UCSD-AML1 (cell line): ENCODE measurements around the gene TYW1B.
"Not testable (repeated sequence)": the region's sequence is repeated elsewhere in the genome, so short reads cannot be mapped to it uniquely, and the experiment has no call there.

Experiments
- DNase-seq: peaks from one replicate; lab custom pipeline; 2025; ENCODE audit not compliant: unreplicated experiment; lab: John Stamatoyannopoulos, UW

The TYW1B gene

GRCh38 chr7:72827839-72828591 lies at the start of gene TYW1B:
TSS of gene TYW1B (minus strand) at chr7:72828200. CDS start at chr7:72828075, 125 bp downstream.
- DNase-seq = peak; percentile 91

- DNase-seq = not testable (repeated sequence)
Observed at GRCh38 chr7:72867591-72867990, 39.6 kb upstream of the TYW1B start.

GRCh38 chr7:72858846-72859400 lies 30.9 kb upstream of the TYW1B start:
- not testable (repeated sequence) for DNase-seq

- DNase-seq = not testable (repeated sequence)
Observed at GRCh38 chr7:72857925-72858324, 29.9 kb upstream of the TYW1B start.

GRCh38 chr7:72855261-72855660 lies 27.3 kb upstream of the TYW1B start:
- not testable (repeated sequence) for DNase-seq

GRCh38 chr7:72852937-72853336 lies 24.9 kb upstream of the TYW1B start:
- DNase-seq = not testable (repeated sequence)

- DNase-seq = not testable (repeated sequence)
Observed at GRCh38 chr7:72850746-72851145, 22.7 kb upstream of the TYW1B start.

GRCh38 chr7:72844146-72844545 lies 16.1 kb upstream of the TYW1B start:
- not testable (repeated sequence) for DNase-seq

- not testable (repeated sequence) for DNase-seq
Observed at GRCh38 chr7:72843166-72843565, 15.2 kb upstream of the TYW1B start.

GRCh38 chr7:72840966-72841511 lies 13.0 kb upstream of the TYW1B start:
- DNase-seq = not testable (repeated sequence)

- DNase-seq = not testable (repeated sequence)
Observed at GRCh38 chr7:72838315-72838714, 10.3 kb upstream of the TYW1B start.

- not testable (repeated sequence) for DNase-seq
Observed at GRCh38 chr7:72837291-72837690, 9.3 kb upstream of the TYW1B start.

- DNase-seq = not testable (repeated sequence)
Observed at GRCh38 chr7:72830567-72830966, 2.6 kb upstream of the TYW1B start.

GRCh38 chr7:72829687-72830354 lies 1.8 kb upstream of the TYW1B start:
- DNase-seq = peak; percentile 26

GRCh38 chr7:72829291-72829686 lies 1.3 kb upstream of the TYW1B start:
- peak; percentile 90 for DNase-seq

- not testable (repeated sequence) for DNase-seq
Observed at GRCh38 chr7:72823765-72824732, 4.0 kb downstream of the TYW1B start.

- not testable (repeated sequence) for DNase-seq
Observed at GRCh38 chr7:72822497-72822896, 5.5 kb downstream of the TYW1B start.

GRCh38 chr7:72818663-72819361 lies 9.2 kb downstream of the TYW1B start:
- DNase-seq = not testable (repeated sequence)

GRCh38 chr7:72817661-72818060 lies 10.3 kb downstream of the TYW1B start:
- DNase-seq = not testable (repeated sequence)
